ENCODE data around the gene XYLB.
"Not testable (repeated sequence)": the region's sequence is repeated elsewhere in the genome, so short reads cannot be mapped to it uniquely, and the experiment has no call there.

Gene XYLB

GRCh38 chr3:38346587-38347410 lies at the start of gene XYLB:
TSS of gene XYLB (plus strand) at chr3:38346785. CDS start at chr3:38346869, 84 bp downstream.
- DNase-seq (ENCODE audit: low spot score): peak; percentile 74

GRCh38 chr3:38297053-38297452 lies 49.5 kb upstream of the XYLB start:
- DNase-seq (ENCODE audit: low spot score): not testable (repeated sequence)

- DNase-seq (ENCODE audit: low spot score): no peak
Observed at GRCh38 chr3:38297537-38297936, 49.0 kb upstream of the XYLB start.

- DNase-seq (ENCODE audit: low spot score): peak; percentile 7
Observed at GRCh38 chr3:38297947-38298711, 48.5 kb upstream of the XYLB start.

- DNase-seq (ENCODE audit: low spot score): no peak
Observed at GRCh38 chr3:38306941-38307340, 39.6 kb upstream of the XYLB start.

- no peak for DNase-seq (ENCODE audit: low spot score)
Observed at GRCh38 chr3:38307599-38307998, 39.0 kb upstream of the XYLB start.

- no peak for DNase-seq (ENCODE audit: low spot score)
Observed at GRCh38 chr3:38308456-38308855, 38.1 kb upstream of the XYLB start.

- no peak for DNase-seq (ENCODE audit: low spot score)
Observed at GRCh38 chr3:38311476-38311875, 35.1 kb upstream of the XYLB start.

- DNase-seq (ENCODE audit: low spot score): no peak
Observed at GRCh38 chr3:38311941-38312340, 34.6 kb upstream of the XYLB start.

GRCh38 chr3:38312356-38312755 lies 34.2 kb upstream of the XYLB start:
- no peak for DNase-seq (ENCODE audit: low spot score)

GRCh38 chr3:38313263-38313662 lies 33.3 kb upstream of the XYLB start:
- DNase-seq (ENCODE audit: low spot score): no peak

GRCh38 chr3:38313695-38314094 lies 32.9 kb upstream of the XYLB start:
- DNase-seq (ENCODE audit: low spot score): no peak

GRCh38 chr3:38314112-38314763 lies 32.3 kb upstream of the XYLB start:
- DNase-seq (ENCODE audit: low spot score): no peak

- DNase-seq (ENCODE audit: low spot score): no peak
Observed at GRCh38 chr3:38314764-38315487, 31.7 kb upstream of the XYLB start.

GRCh38 chr3:38315488-38316230 lies 30.9 kb upstream of the XYLB start:
- DNase-seq (ENCODE audit: low spot score): no peak

- DNase-seq (ENCODE audit: low spot score): no peak
Observed at GRCh38 chr3:38316356-38317191, 30.0 kb upstream of the XYLB start.

GRCh38 chr3:38317192-38317759 lies 29.3 kb upstream of the XYLB start:
- DNase-seq (ENCODE audit: low spot score): no peak

GRCh38 chr3:38318766-38319671 lies 27.6 kb upstream of the XYLB start:
- DNase-seq (ENCODE audit: low spot score): no peak

- DNase-seq (ENCODE audit: low spot score): not testable (repeated sequence)
Observed at GRCh38 chr3:38320638-38321037, 25.9 kb upstream of the XYLB start.

Data from kidney capillary endothelial cell (primary cell).